Smooth muscle cell (in vitro differentiated cells): ENCODE results near the gene CEMIP. TPM values are rescaled to one million over a fixed set of nuclear protein-coding genes. Genes with fewer than 3 reads are reported as not detected.

ENCODE experiments used
- DNase-seq: peaks from one replicate; lab custom pipeline; 2025; ENCODE audit not compliant: unreplicated experiment; lab: John Stamatoyannopoulos, UW
- H2AFZ ChIP-seq: fragments of 200-600 bp; sonication (generic); 2 replicates; pipeline ENCODE4 v1.6.0; 2016; ENCODE audit warnings: antibody characterized with exemption, low read depth, mild to moderate bottlenecking
- H3F3A ChIP-seq: fragments of 200-600 bp; sonication (generic); 2 replicates; pipeline ENCODE4 v1.6.0; 2017; ENCODE audit warnings: antibody characterized with exemption, low read depth
- H3K27ac ChIP-seq: fragments of 200-600 bp; sonication (generic); 2 replicates; pipeline ENCODE4 v1.5.1; 2016; ENCODE audit warnings: low read depth, mild to moderate bottlenecking
- H3K27me3 ChIP-seq: fragments of 200-600 bp; sonication (generic); 2 replicates; pipeline ENCODE4 v1.6.1; 2016; ENCODE audit warnings: low read depth, mild to moderate bottlenecking
- H3K36me3 ChIP-seq: fragments of 200-600 bp; sonication (generic); 2 replicates; pipeline ENCODE4 v1.5.1; 2016; ENCODE audit warnings: low read depth
- H3K4me1 ChIP-seq: fragments of 200-600 bp; sonication (generic); 2 replicates; pipeline ENCODE4 v1.5.1; 2016; ENCODE audit warnings: low read depth
- H3K4me2 ChIP-seq: fragments of 200-600 bp; sonication (generic); 2 replicates; pipeline ENCODE4 v1.6.0; 2016; ENCODE audit warnings: mild to moderate bottlenecking
- H3K4me3 ChIP-seq: fragments of 200-600 bp; sonication (generic); 2 replicates; pipeline ENCODE4 v1.5.1; 2016; ENCODE audit warnings: mild to moderate bottlenecking
- H3K79me2 ChIP-seq: fragments of 200-600 bp; sonication (generic); 2 replicates; pipeline ENCODE4 v1.6.0; 2016; ENCODE audit warnings: low read depth, mild to moderate bottlenecking
- H3K9ac ChIP-seq: fragments of 200-600 bp; sonication (generic); 2 replicates; pipeline ENCODE4 v1.6.0; 2016; ENCODE audit warnings: low read depth
- H3K9me3 ChIP-seq: fragments of 200-600 bp; sonication (generic); replicated peaks from 2 replicates; pipeline ENCODE4 v1.5.1; 2016; ENCODE audit warnings: low read depth
- H4K20me1 ChIP-seq: fragments of 200-600 bp; sonication (generic); 2 replicates; pipeline ENCODE4 v1.6.0; 2016; ENCODE audit warnings: low read depth
- CTCF ChIP-seq: fragments of 200-600 bp; sonication (generic); IDR thresholded peaks from 2 replicates; pipeline ENCODE4 v1.5.1; 2017; ENCODE audit warnings: borderline replicate concordance, mild to moderate bottlenecking, antibody characterized with exemption; ENCODE audit not compliant: insufficient read depth, poor library complexity, severe bottlenecking
- WGBS: methylation state at CpG from one replicate; pipeline ENCODE4 v1.1.7; 2016; ENCODE audit warnings: low lambda C conversion rate; 5-methylcytosine and 5-hydroxymethylcytosine counted together
- polyA plus RNA-seq: library from polyadenylated mRNA; unstranded; fragments of >200 nt; fragmentation: Nextera tagmentation; extraction: Ambion mirVana; gene quantifications from 2 replicates; pipeline ENCODE4 v1.2.1, GENCODE V29; 2016
- total RNA-seq: library from RNA; depleted of rRNA; stranded (reverse); fragments of >200 nt; gene quantifications from 2 replicates; pipeline ENCODE4 v1.2.3, GENCODE V29; 2014

Gene CEMIP
- total and polyA plus RNA-seq, 2 experiments from 2014 or later: 1.9 TPM

GRCh38 chr15:80873366-80873952 is 94.3 kb downstream of the CEMIP start:
- no peaks in the 10 kb centered on the region for H3K9me3 ChIP-seq
- no peak for DNase-seq
- H3K27me3 ChIP-seq: no peaks in the 10 kb centered on the region
- H3F3A ChIP-seq: no peaks in the 10 kb centered on the region
- H4K20me1 ChIP-seq: no peaks in the 10 kb centered on the region
- no peak overlapping the region for H3K27ac ChIP-seq
- no peak for TF ChIP-seq CTCF
- H2AFZ ChIP-seq: no peak overlapping the region
- H3K4me1 ChIP-seq: no peaks in the 10 kb centered on the region
- no peak overlapping the region for H3K4me3 ChIP-seq
- no peaks in the 10 kb centered on the region for H3K36me3 ChIP-seq
- 46% methylated on average over 7 of the region's 7 CpGs for WGBS
- no peak overlapping the region for H3K4me2 ChIP-seq
- H3K9ac ChIP-seq: no peak overlapping the region
- no peaks in the 10 kb centered on the region for H3K79me2 ChIP-seq

- DNase-seq: no peak
- no peak overlapping the region for H3K4me3 ChIP-seq
- H3K9ac ChIP-seq: no peak overlapping the region
- H3K27me3 ChIP-seq: no peaks in the 10 kb centered on the region
- no peak overlapping the region for H3K4me2 ChIP-seq
- no peaks in the 10 kb centered on the region for H3K79me2 ChIP-seq
- H3K36me3 ChIP-seq: no peaks in the 10 kb centered on the region
- no peaks in the 10 kb centered on the region for H3K4me1 ChIP-seq
- H3F3A ChIP-seq: no peaks in the 10 kb centered on the region
- WGBS: 82% methylated on average over 8 of the region's 8 CpGs
- H3K9me3 ChIP-seq: no peaks in the 10 kb centered on the region
- TF ChIP-seq CTCF: no peak
- no peaks in the 10 kb centered on the region for H4K20me1 ChIP-seq
- H2AFZ ChIP-seq: no peak overlapping the region
- H3K27ac ChIP-seq: no peak overlapping the region
These were observed 96.6 kb downstream of the CEMIP start for GRCh38 chr15:80875568-80876347.

- no peak for TF ChIP-seq CTCF
- no peaks in the 10 kb centered on the region for H3K4me1 ChIP-seq
- H3K4me2 ChIP-seq: no peak overlapping the region
- H3K4me3 ChIP-seq: no peak overlapping the region
- no peak overlapping the region for H2AFZ ChIP-seq
- 88% methylated on average over 4 of the region's 4 CpGs for WGBS
- H4K20me1 ChIP-seq: no peaks in the 10 kb centered on the region
- no peaks in the 10 kb centered on the region for H3K36me3 ChIP-seq
- no peaks in the 10 kb centered on the region for H3K79me2 ChIP-seq
- no peak overlapping the region for H3K27ac ChIP-seq
- no peaks in the 10 kb centered on the region for H3K27me3 ChIP-seq
- no peak overlapping the region for H3K9ac ChIP-seq
- H3K9me3 ChIP-seq: no peaks in the 10 kb centered on the region
- DNase-seq: no peak
- H3F3A ChIP-seq: no peaks in the 10 kb centered on the region
These were observed 97.1 kb downstream of the CEMIP start for GRCh38 chr15:80876348-80876674.
